ENCODE measurements around the gene TNPO2. TPM values are rescaled to one million over a fixed set of nuclear protein-coding genes. Genes with fewer than 3 reads are reported as not detected.

Gene TNPO2
- total RNA-seq: 10 to 100 TPM; 80.5 to 81.7 TPM
- polyA plus RNA-seq: 1 to 10 TPM; 2.0 to 3.1 (median 2.6) TPM
- total RNA-seq: 80.8 to 286 (median 88.5) reads per million in 6 experiments

DNA sequence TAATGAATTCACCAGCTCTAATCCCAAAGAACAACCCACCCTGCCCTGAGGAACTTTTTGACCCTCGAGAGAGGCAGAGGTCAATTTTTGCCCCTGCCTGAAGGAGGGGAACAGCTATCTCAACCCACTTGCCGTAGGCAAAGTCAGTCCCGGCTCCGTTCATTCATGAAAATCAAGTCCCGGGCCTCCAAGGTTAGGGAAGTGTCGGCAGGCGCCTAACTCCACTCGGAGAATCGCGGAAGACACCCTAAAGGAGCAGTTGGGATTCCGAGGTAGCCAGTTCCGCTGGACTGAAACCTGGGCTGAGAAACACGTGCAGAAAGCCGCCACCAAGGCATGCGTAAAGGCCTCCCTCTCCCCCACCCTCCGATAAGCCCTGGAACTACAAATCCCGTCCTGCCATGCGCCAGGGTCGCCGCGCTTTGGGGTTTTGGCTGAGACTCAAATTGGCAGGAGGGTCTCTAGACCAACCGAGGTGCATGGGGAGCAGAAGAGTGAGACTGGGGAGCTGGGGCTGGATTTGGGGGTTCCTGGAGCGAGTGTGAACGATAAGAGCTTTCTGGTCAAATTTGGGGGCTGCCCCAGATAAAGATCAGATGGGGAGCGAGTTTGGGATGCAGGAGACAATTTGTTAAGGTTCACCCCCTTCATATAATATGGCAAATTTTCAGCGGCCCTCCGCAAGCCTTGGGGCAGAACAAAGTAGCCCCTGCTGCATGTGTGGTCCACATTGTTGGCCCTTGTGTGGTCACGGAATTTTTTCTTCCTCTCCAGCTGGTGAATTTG, at the start of gene TNPO2:
TSS of gene TNPO2 (minus strand) at position 292 of the 786 bp plus-strand sequence. CDS start 2,955 bp downstream, outside the sequence.
- Mint-ChIP-seq H3K4me1 (peaks cover 27 to 43% (median 39%) of the 10 kb centered on the region in 4 donors), H3K27me3 (no peaks in the 10 kb centered on the region), H3K36me3 (peaks cover 0 to 21% (median 3%) of the 10 kb centered on the region in 3 donors), H3K4me3 (peak within 1 kb of the TSS; percentile 85 to 96 (median 92)), H3K27ac (peak within 1 kb of the TSS; percentile 88 to 97 (median 93)), H3K9me3 (no peaks in the 10 kb centered on the region)
- ATAC-seq (peak; percentile 34 to 36), DNase-seq (peak; percentile 33 to 79 (median 58))
- POLR2A ChIA-PET: interaction anchor here (0.5 to 8.7 kb wide), 11 partner anchors 11 to 1629 kb away, joined by 3 to 158 read pairs (median 4); partner anchors contain the start of genes DHPS, FBXW9, GET3 and RNASEH2A

- no peak overlapping the region for H3K27ac Mint-ChIP-seq
- H3K4me3 Mint-ChIP-seq: no peak overlapping the region
- peaks cover under 1 to 14% (median 6%) of the 10 kb centered on the region in 4 donors for H3K4me1 Mint-ChIP-seq
- H3K27me3 Mint-ChIP-seq: no peaks in the 10 kb centered on the region
- DNase-seq (no peak), ATAC-seq (no peak)
- no peaks in the 10 kb centered on the region for H3K9me3 Mint-ChIP-seq
- H3K36me3 Mint-ChIP-seq: peaks cover 0 to 4% (median 0%) of the 10 kb centered on the region in 3 donors
- POLR2A ChIA-PET: interaction anchor here (1.5 to 20.9 kb wide), 2 partner anchors 10 to 25 kb away, joined by 5 to 1021 read pairs; partner anchors contain the start of genes JUNB, PRDX2 and THSD8
Measured at GRCh38 chr19:12772323-12772722, 48.6 kb upstream of the TNPO2 start.

DNA sequence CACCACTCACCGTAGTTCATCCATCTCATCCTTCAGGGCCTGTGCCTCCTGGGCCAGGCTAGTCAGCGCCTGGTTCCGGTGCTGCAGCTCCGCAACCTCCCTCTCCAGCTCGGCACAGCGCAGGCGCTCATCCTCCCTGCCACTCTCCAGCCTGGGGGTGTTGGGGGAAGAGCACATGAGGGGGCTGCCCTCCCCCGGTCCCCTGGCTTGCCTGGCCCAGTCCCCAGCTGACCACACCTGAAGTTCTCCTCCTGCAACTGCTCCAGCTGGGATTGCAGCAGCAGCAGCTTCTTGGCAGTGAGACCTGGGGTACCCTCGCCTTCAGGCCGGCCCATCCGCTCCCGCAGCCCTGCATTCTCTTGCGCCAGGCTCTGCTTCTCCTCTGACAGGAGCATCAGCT, 47.2 kb upstream of the TNPO2 start:
- peaks cover 4 to 13% (median 5%) of the 10 kb centered on the region in 4 donors for H3K4me1 Mint-ChIP-seq
- H3K9me3 Mint-ChIP-seq: no peaks in the 10 kb centered on the region
- H3K27me3 Mint-ChIP-seq: no peaks in the 10 kb centered on the region
- no peak for ATAC-seq
- DNase-seq: no peak
- no peak overlapping the region for H3K27ac Mint-ChIP-seq
- peaks cover 0 to 4% (median 0%) of the 10 kb centered on the region in 3 donors for H3K36me3 Mint-ChIP-seq
- POLR2A ChIA-PET: interaction anchor here (1.2 to 20.9 kb wide), 2 partner anchors 11 to 26 kb away, joined by 3 to 1021 read pairs; partner anchors contain the start of genes JUNB, PRDX2 and THSD8
- no peak overlapping the region for H3K4me3 Mint-ChIP-seq

GRCh38 chr19:12769689-12770088, 46.0 kb upstream of the TNPO2 start:
- ATAC-seq: peak; percentile 65 to 74
- DNase-seq: peak in 4 of 10 donors; percentile 20 to 59 (median 38)
- no peak overlapping the region for H3K27ac Mint-ChIP-seq
- H3K9me3 Mint-ChIP-seq: no peaks in the 10 kb centered on the region
- no peaks in the 10 kb centered on the region for H3K27me3 Mint-ChIP-seq
- POLR2A ChIA-PET: interaction anchor here (1.2 to 20.9 kb wide), 2 partner anchors 10 to 28 kb away, joined by 3 to 1021 read pairs; partner anchors contain the start of genes JUNB, PRDX2 and THSD8
- peaks cover 5 to 8% (median 6%) of the 10 kb centered on the region in 4 donors for H3K4me1 Mint-ChIP-seq
- peak overlapping the region in 3 of 10 donors; percentile 45 to 65 (median 54) for H3K4me3 Mint-ChIP-seq
- H3K36me3 Mint-ChIP-seq: peaks cover 0 to 8% (median 2%) of the 10 kb centered on the region in 3 donors

DNA sequence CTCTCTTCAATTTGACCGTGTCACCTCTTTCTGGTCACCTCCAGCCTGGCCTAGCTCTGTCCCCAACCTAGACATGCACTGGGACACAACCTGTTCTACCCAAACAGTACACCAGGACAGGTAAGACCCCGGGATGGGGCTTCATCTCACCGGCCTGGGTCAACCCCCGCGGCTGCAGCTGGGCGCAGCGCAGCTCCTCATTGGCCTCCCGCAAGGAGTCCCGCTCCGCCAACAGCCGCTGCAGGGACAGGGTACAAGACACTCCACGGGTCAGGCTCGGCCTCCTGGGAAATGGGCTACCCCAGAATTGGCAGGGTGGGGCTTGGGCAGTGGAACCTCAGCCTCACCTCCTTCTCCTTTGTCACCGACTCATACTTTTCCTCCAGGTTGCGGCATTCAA, 43.9 kb upstream of the TNPO2 start:
- POLR2A ChIA-PET: interaction anchor here (20.9 kb wide), 1 partner anchor 30 kb away, joined by 1021 read pairs; the partner anchor contains the start of genes JUNB, PRDX2 and THSD8
- no peaks in the 10 kb centered on the region for H3K27me3 Mint-ChIP-seq
- H3K36me3 Mint-ChIP-seq: peaks cover 0 to 12% (median 5%) of the 10 kb centered on the region in 3 donors
- ATAC-seq: no peak
- no peaks in the 10 kb centered on the region for H3K9me3 Mint-ChIP-seq
- H3K4me1 Mint-ChIP-seq: peaks cover 0 to 6% (median under 1%) of the 10 kb centered on the region in 4 donors
- DNase-seq: no peak
- H3K27ac Mint-ChIP-seq: no peak overlapping the region
- no peak overlapping the region for H3K4me3 Mint-ChIP-seq

- peaks cover 0 to 12% (median 5%) of the 10 kb centered on the region in 3 donors for H3K36me3 Mint-ChIP-seq
- H3K4me3 Mint-ChIP-seq: peak overlapping the region in 1 of 10 donors; percentile 38
- POLR2A ChIA-PET: interaction anchor here (1.2 to 20.9 kb wide), 4 partner anchors 8 to 80 kb away, joined by 4 to 1021 read pairs (median 8); partner anchors contain the start of genes JUNB, PRDX2 and THSD8
- no peaks in the 10 kb centered on the region for H3K9me3 Mint-ChIP-seq
- DNase-seq: no peak
- no peak overlapping the region for H3K27ac Mint-ChIP-seq
- ATAC-seq: no peak
- H3K27me3 Mint-ChIP-seq: no peaks in the 10 kb centered on the region
- peaks cover 0 to 6% (median under 1%) of the 10 kb centered on the region in 4 donors for H3K4me1 Mint-ChIP-seq
Measured at GRCh38 chr19:12767150-12767549, 43.4 kb upstream of the TNPO2 start.

- Mint-ChIP-seq H3K27me3 (no peaks in the 10 kb centered on the region), H3K4me3 (peak overlapping the region in 2 of 10 donors; percentile 36 to 43), H3K4me1 (peaks cover 0 to 6% (median 2%) of the 10 kb centered on the region in 4 donors), H3K36me3 (peaks cover 0 to 12% (median 5%) of the 10 kb centered on the region in 3 donors), H3K27ac (no peak overlapping the region), H3K9me3 (no peaks in the 10 kb centered on the region)
- POLR2A ChIA-PET: interaction anchor here (0.6 to 20.9 kb wide), 6 partner anchors 9 to 81 kb away, joined by 4 to 1021 read pairs (median 6); partner anchors contain the start of genes JUNB, PRDX2 and THSD8
- DNase-seq (peak in 9 of 10 donors; percentile 65 to 88 (median 73)), ATAC-seq (peak; percentile 88 to 91)
Measured at GRCh38 chr19:12766051-12766521, 42.4 kb upstream of the TNPO2 start.

DNA sequence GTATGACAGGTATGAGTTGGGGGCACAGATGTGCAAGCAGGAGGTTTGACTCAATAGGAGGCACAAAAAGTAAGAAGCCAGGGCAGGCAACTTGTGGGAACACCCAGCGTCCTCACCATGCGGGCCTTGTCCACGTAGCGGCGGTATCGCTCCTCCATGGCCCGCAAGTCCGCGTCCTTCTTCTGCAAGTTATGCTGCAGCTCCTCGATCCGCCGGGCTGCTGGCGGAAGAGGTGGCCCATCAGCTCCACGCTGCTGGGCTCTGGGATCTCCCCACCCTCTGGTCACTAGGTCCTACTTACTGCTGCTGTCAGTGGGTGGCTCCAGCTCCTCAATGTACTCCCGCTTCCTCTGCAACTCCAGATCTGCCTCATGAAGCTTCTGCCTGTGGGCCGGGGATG, 41.0 kb upstream of the TNPO2 start:
- H3K36me3 Mint-ChIP-seq: peaks cover 0 to 12% (median 5%) of the 10 kb centered on the region in 3 donors
- no peak for ATAC-seq

GRCh38 chr19:12763100-12763499, 39.4 kb upstream of the TNPO2 start:
- peaks cover 0 to 10% (median 5%) of the 10 kb centered on the region in 3 donors for H3K36me3 Mint-ChIP-seq
- H3K4me1 Mint-ChIP-seq: peaks cover 5 to 7% (median 6%) of the 10 kb centered on the region in 4 donors
- no peak overlapping the region for H3K27ac Mint-ChIP-seq
- no peak for DNase-seq
- no peak for ATAC-seq
- no peaks in the 10 kb centered on the region for H3K9me3 Mint-ChIP-seq
- POLR2A ChIA-PET: interaction anchor here (0.5 to 1.5 kb wide), 3 partner anchors 84 to 1074 kb away, joined by 3 read pairs; no protein-coding TSS in a partner anchor
- H3K4me3 Mint-ChIP-seq: no peak overlapping the region
- H3K27me3 Mint-ChIP-seq: peaks cover 0 to 2% (median 0%) of the 10 kb centered on the region in 5 donors

More for the DNA sequence above, 41.0 kb upstream of the TNPO2 start:
- no peaks in the 10 kb centered on the region for H3K27me3 Mint-ChIP-seq
- H3K4me3 Mint-ChIP-seq: no peak overlapping the region
- H3K9me3 Mint-ChIP-seq: no peaks in the 10 kb centered on the region
- no peak for DNase-seq
- POLR2A ChIA-PET: interaction anchor here (0.7 to 20.9 kb wide), 5 partner anchors 13 to 148 kb away, joined by 3 to 1021 read pairs (median 4); partner anchors contain the start of genes JUNB, PRDX2 and THSD8
- H3K27ac Mint-ChIP-seq: peak overlapping the region in 1 of 10 donors; percentile 51
- peaks cover 3 to 6% (median 5%) of the 10 kb centered on the region in 4 donors for H3K4me1 Mint-ChIP-seq

DNA sequence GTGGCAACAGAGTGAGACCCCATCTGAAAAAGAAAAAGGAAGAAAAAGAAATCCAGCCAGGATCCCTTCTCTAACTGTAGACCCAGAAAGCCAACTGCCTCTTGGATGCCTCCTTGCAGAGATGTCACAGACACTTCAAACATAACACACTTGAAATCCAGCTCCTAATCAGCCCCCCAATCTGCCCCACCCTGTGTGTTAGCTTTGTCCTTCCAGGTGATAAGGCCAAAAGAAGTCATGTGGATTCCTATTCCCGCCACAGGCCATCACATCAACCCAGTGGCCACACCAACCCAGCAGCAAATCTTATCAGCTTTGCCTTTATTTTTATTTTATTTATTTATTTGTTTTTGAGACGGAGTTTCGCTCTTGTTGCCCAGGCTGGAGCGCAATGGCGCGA, 36.0 kb upstream of the TNPO2 start:
- Mint-ChIP-seq H3K36me3 (peaks cover 0 to 6% (median 3%) of the 10 kb centered on the region in 3 donors), H3K4me1 (peaks cover 0 to 11% (median 6%) of the 10 kb centered on the region in 4 donors), H3K27ac (no peak overlapping the region), H3K9me3 (no peaks in the 10 kb centered on the region), H3K4me3 (no peak overlapping the region), H3K27me3 (peaks cover 0 to 19% (median 10%) of the 10 kb centered on the region in 5 donors)
- POLR2A ChIA-PET: interaction anchor here (0.8 to 1.2 kb wide), 4 partner anchors 11 to 38 kb away, joined by 3 to 5 read pairs (median 3); partner anchors contain the start of gene JUNB
- DNase-seq: no peak
- ATAC-seq: no peak

DNA sequence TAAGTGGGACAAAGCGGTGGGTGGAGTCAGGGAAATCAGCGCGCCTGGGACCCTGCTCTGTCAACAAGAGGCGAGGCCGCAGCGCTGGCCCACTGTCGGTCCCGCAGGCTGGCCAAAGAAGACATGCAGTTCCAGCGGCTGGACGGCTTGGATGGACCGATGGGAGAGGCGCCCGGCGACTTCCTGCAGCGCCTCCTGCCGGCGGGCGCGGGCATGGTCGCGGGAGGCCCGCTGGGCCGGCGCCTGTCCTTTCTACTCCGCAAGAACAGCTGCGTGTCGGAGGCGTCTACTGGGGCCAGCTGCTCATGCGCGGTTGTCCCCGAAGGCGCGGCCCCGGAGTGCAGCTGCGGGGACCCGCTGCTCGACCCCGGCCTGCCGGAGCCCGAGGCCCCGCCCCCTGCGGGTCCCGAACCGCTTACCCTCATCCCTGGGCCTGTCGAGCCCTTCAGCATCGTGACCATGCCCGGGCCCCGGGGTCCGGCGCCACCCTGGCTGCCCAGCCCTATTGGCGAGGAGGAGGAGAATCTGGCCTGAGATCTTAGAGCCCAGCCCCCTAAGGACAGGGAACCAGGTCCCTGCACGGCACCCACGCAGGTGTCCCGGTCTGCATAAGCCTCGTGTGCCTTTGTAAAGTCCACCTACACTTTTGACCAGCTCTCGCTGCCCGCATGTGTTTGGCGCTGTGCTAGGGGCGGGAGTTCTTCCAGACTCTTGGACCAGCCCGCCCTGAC, 34.0 kb upstream of the TNPO2 start:
- Mint-ChIP-seq H3K27ac (no peak overlapping the region), H3K4me1 (peaks cover 0 to 11% (median 6%) of the 10 kb centered on the region in 4 donors), H3K36me3 (no peaks in the 10 kb centered on the region), H3K4me3 (peak overlapping the region in 8 of 10 donors; percentile 14 to 57 (median 34)), H3K9me3 (no peaks in the 10 kb centered on the region), H3K27me3 (peaks cover 0 to 34% (median 17%) of the 10 kb centered on the region in 5 donors)
- DNase-seq (peak in 9 of 10 donors; percentile 32 to 70 (median 62)), ATAC-seq (peak; percentile 81 to 82)
- POLR2A ChIA-PET: interaction anchor here (0.5 to 0.7 kb wide), 3 partner anchors 14 to 37 kb away, joined by 3 to 5 read pairs (median 3); no protein-coding TSS in a partner anchor
